HCT116 (cell line): ENCODE data around the gene SMYD3.

ENCODE experiments used
- EGR1 ChIP-seq: IDR thresholded peaks from 2 replicates; pipeline ENCODE4 v1.6.1; 2012; ENCODE audit warnings: low read depth
- POLR2A ChIP-seq: IDR thresholded peaks from 2 replicates; pipeline ENCODE4 v1.7.0; 2011; ENCODE audit warnings: borderline replicate concordance; ENCODE audit not compliant: insufficient read depth, insufficient read length; ENCODE audit errors: extremely low read depth
- RAD21 ChIP-seq: IDR thresholded peaks from 2 replicates; pipeline ENCODE4 v1.6.1; 2012; ENCODE audit warnings: low read depth, mild to moderate bottlenecking
- TF ChIP-seq, protein P1 (sequence below), 3 experiments: fragments of 200-600 bp in 1 of 3; sonication (generic) in 1 of 3; IDR thresholded peaks in 2 of 3; conservative IDR thresholded peaks in 1 of 3; 2 replicates each; pipeline ENCODE4 v1.5.1; 2012 to 2017; ENCODE audit warnings: low read depth in 2 of 3, low read length in 2 of 3, antibody characterized with exemption in 1 of 3, borderline replicate concordance in 1 of 3, control low read depth in 1 of 3, mild to moderate bottlenecking in 1 of 3, mixed read lengths in 1 of 3, mixed run types in 1 of 3, moderate library complexity in 1 of 3; ENCODE audit not compliant: insufficient read depth in 1 of 3
- TF ChIP-seq, protein P2 (sequence below): IDR thresholded peaks from 2 replicates; pipeline ENCODE4 v1.6.1; 2012

DNA sequence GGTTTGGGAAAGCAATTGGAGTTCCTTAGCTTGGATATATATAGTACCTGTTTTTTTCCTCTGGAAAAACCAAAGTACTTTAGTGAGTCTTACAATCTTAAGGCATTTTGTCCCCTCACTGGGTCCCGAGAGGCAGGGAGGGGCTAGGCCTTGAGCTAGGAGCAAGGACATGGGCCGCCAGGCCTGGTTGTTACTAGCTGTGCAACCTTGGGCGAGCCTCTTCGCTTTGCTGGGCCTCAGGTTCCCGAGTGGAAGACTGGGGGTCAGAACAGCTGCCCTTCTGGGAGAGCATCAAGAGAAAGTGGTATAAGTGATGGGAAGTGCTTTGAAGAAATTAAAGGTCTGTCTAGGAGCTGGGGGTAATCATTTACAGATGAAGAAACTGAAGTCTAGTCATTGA is 799.1 kb downstream of the SMYD3 start:
- TF ChIP-seq, protein P1, sequence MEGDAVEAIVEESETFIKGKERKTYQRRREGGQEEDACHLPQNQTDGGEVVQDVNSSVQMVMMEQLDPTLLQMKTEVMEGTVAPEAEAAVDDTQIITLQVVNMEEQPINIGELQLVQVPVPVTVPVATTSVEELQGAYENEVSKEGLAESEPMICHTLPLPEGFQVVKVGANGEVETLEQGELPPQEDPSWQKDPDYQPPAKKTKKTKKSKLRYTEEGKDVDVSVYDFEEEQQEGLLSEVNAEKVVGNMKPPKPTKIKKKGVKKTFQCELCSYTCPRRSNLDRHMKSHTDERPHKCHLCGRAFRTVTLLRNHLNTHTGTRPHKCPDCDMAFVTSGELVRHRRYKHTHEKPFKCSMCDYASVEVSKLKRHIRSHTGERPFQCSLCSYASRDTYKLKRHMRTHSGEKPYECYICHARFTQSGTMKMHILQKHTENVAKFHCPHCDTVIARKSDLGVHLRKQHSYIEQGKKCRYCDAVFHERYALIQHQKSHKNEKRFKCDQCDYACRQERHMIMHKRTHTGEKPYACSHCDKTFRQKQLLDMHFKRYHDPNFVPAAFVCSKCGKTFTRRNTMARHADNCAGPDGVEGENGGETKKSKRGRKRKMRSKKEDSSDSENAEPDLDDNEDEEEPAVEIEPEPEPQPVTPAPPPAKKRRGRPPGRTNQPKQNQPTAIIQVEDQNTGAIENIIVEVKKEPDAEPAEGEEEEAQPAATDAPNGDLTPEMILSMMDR (IDR thresholded peaks at IDR 0.05 in 2 of 3, conservative IDR thresholded peaks at IDR 0.05 in 1 of 3; ENCODE audit: borderline replicate concordance in 1 of 3, insufficient read depth in 1 of 3, low read depth in 2 of 3, low read length in 2 of 3) = no peak
- TF ChIP-seq RAD21 (no peak), POLR2A (no peak), EGR1 (no peak)
- TF ChIP-seq, protein P2, sequence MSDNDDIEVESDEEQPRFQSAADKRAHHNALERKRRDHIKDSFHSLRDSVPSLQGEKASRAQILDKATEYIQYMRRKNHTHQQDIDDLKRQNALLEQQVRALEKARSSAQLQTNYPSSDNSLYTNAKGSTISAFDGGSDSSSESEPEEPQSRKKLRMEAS = no peak
